Fibroblast of mammary gland (primary cell): Measurements from ENCODE around the gene AIPL1.
"Not testable (repeated sequence)": the region's sequence is repeated elsewhere in the genome, so short reads cannot be mapped to it uniquely, and the experiment has no call there.

Experiments
- DNase-seq: peaks from one replicate; pipeline ENCODE4 v3.0.0-alpha.2; 2010; ENCODE audit warnings: low read depth
- H3K4me3 ChIP-seq: 2 replicates; pipeline ENCODE4 v1.5.1; 2011; ENCODE audit warnings: low read depth, mild to moderate bottlenecking, low read length, moderate library complexity; ENCODE audit not compliant: control insufficient read depth
- TF ChIP-seq, protein P1 (sequence below): conservative IDR thresholded peaks from 2 replicates; pipeline ENCODE4 v1.5.1; 2011; ENCODE audit warnings: low read depth, low read length, inconsistent platforms; ENCODE audit not compliant: control insufficient read depth, insufficient read depth

Gene AIPL1, protein sequence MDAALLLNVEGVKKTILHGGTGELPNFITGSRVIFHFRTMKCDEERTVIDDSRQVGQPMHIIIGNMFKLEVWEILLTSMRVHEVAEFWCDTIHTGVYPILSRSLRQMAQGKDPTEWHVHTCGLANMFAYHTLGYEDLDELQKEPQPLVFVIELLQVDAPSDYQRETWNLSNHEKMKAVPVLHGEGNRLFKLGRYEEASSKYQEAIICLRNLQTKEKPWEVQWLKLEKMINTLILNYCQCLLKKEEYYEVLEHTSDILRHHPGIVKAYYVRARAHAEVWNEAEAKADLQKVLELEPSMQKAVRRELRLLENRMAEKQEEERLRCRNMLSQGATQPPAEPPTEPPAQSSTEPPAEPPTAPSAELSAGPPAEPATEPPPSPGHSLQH

DNA sequence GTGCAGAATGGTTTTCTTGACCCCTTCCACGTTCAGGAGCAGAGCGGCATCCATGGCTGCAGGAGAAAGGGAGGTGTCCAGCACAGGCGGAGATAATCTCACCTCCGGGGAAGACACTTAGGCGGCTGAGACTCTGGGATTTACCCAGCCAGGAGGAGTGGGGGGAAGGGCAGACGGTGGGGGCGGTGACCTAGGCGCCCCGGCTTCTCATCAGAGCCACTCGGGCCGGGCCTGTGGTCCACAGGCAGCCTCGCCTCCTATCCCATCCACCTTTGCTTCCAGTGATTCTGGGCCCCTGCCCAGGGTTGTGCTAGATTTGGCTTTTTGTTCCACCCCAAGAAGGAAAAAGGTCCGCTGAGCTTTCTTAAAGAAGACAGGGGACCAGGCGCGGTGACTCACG lies at the start of gene AIPL1:
Gene AIPL1 (minus strand): TSS at position 71 of the 400 bp plus-strand sequence. CDS start 17 bp downstream, at position 54.
- TF ChIP-seq, protein P1, sequence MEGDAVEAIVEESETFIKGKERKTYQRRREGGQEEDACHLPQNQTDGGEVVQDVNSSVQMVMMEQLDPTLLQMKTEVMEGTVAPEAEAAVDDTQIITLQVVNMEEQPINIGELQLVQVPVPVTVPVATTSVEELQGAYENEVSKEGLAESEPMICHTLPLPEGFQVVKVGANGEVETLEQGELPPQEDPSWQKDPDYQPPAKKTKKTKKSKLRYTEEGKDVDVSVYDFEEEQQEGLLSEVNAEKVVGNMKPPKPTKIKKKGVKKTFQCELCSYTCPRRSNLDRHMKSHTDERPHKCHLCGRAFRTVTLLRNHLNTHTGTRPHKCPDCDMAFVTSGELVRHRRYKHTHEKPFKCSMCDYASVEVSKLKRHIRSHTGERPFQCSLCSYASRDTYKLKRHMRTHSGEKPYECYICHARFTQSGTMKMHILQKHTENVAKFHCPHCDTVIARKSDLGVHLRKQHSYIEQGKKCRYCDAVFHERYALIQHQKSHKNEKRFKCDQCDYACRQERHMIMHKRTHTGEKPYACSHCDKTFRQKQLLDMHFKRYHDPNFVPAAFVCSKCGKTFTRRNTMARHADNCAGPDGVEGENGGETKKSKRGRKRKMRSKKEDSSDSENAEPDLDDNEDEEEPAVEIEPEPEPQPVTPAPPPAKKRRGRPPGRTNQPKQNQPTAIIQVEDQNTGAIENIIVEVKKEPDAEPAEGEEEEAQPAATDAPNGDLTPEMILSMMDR: no peak
- no peak within 1 kb of the TSS for H3K4me3 ChIP-seq
- DNase-seq: no peak

DNA sequence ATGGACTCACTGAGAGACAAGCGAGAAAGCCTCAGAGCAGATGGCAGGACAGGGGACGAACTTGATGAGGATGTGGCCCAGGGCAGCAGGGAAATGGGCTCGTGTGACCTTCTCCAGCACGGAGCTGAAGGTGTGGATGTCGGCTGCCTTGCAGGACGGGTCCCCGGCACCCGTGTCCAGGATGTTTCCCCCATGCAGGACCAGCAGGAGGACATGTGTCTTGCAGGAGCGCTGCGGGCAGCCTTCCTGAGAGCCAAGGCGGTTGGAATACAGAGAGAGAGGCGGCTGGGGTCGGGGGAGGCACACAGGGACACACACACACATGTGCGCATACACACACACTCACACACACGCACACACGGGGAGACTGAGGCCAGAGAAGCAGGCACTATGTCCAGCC lies 48.6 kb upstream of the AIPL1 start:
- no peak overlapping the region for H3K4me3 ChIP-seq
- DNase-seq: no peak
- TF ChIP-seq, protein P1: no peak

DNA sequence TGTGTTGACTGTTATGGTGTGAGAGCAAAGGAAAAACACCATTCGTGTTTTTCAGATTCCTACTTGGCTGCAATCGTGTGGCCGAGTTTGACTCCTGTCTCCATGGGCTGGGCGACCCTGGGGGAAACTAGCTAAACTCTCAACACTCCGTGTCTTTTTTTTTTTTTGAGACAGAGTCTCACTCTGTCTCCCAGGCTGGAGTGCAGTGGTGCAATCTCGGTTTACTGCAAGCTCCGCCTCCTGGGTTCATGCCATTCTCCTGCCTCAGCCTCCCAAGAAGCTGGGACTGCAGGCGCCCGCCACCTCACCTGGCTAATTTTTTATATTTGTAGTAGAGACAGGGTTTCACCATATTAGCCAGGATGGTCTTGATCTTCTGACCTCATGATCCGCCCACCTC lies 47.9 kb upstream of the AIPL1 start:
- not testable (repeated sequence) for H3K4me3 ChIP-seq, DNase-seq

DNA sequence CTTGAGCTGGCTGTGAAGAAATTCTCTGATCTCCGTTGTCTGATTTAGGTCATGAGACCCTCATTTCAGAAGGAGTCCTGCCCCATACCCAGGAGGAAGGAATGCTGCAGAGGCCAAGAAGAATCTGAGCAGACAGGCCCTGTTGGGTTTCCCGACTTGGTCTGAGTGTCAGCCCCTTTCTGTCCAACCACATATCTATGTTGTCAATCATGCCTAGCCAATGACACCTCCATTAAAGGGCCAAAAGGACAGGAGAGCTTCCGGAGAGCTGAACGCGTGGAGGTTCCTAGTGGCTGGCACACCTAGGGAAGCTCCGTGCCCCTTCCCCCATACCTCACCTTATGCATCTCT lies 47.2 kb upstream of the AIPL1 start:
- H3K4me3 ChIP-seq: no peak overlapping the region
- TF ChIP-seq, protein P1: no peak

DNA sequence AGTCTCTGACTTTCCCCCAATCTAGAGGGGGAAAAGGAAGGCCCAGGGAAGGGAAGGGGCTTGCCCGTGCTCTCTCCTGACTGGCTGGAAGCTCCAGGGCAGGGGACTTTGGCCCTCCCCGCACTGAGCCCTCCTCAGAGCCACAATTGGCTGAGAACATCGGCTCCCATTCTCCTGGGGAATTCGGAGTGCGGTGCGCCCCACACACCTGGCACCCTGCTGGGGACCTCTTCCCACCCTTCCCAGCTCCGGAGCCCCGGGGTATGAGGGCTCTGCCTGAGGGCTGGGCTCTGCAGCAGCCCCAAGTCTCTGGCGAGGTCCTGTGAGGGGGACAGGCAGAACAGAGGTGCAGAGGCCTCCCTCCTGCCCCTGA lies 45.4 kb upstream of the AIPL1 start:
- TF ChIP-seq, protein P1: no peak
- DNase-seq: no peak
- H3K4me3 ChIP-seq: no peak overlapping the region

More for the DNA sequence above, 47.2 kb upstream of the AIPL1 start:
- no peak for DNase-seq

DNA sequence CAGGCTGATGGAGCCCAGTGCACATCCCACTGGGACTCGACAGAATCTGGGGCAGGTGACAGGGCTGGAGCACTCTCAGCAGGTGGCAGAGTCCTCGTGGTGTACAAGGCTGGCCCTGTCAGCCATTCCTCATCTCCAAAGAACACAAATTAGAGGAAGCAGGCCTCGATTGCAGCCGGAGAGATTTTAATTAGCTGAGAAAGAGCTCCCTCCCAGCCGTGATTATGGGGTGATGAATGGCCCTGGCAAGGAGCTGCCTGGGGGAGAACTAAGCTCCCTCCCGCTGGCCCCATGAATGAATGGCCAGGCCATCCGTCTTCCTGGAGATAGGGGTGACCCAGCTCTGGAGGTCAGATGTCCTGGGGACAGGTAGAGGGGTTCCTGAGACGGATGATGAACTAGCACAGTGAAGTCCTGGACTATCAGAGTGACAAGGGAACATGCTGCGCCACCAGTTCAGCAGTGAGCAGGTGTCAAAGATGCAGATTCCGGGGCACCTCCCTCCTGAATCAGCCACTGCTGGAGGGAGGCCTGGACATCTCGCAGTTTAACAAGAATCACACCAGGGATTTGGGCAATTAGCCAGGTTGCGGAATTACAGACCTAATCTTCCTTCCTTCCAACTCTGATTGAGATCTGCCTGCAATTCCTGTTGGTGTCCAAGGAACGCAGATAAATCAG lies 44.8 kb upstream of the AIPL1 start:
- TF ChIP-seq, protein P1: no peak
- H3K4me3 ChIP-seq: no peak overlapping the region
- no peak for DNase-seq

DNA sequence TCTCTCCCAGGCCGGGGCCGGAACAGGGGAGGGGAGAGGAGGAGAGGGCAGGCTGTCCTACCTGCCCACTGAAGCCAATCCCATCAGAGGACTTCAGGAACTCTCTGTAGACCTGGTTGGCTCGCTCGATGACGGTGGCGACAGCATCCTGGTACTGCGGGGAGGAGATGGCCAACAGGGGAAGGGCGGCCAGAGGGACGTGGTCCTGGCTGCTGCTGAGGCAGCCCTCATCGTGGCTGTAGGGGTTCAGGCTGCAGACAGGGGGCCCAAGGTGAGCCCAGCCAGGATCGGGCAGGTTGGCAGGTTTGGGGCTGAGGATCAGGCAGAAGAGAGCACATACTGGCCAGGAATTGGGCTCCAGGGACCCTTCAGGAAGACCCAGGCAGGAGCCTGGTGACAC lies 43.6 kb upstream of the AIPL1 start:
- H3K4me3 ChIP-seq: no peak overlapping the region
- DNase-seq: no peak
- TF ChIP-seq, protein P1: no peak
